GM23338 (cell line): ENCODE results near the gene PAM.

Experiments used
- CREB1 ChIP-seq: fragments of 250-450 bp; sonication (Bioruptor Pico); IDR thresholded peaks from 2 replicates; pipeline ENCODE4 v1.5.0; 2020; ENCODE audit warnings: low read depth, mild to moderate bottlenecking, moderate library complexity
- EZH2 ChIP-seq: fragments of 200-600 bp; sonication (generic); IDR thresholded peaks from one replicate; pipeline ENCODE4 v1.8.0; 2017; ENCODE audit warnings: antibody characterized with exemption, mild to moderate bottlenecking, low read depth; ENCODE audit not compliant: unreplicated experiment
- EZH2phosphoT487 ChIP-seq: fragments of 200-600 bp; sonication (generic); IDR thresholded peaks from one replicate; pipeline ENCODE4 v1.8.1; 2018; ENCODE audit warnings: antibody characterized with exemption; ENCODE audit not compliant: unreplicated experiment
- JUNB ChIP-seq: IDR thresholded peaks from one replicate; pipeline ENCODE4 v1.6.1; 2016; ENCODE audit warnings: antibody characterized with exemption; ENCODE audit not compliant: unreplicated experiment
- ZNF331 ChIP-seq: fragments of 250-450 bp; sonication (Bioruptor Pico); IDR thresholded peaks from 2 replicates; pipeline ENCODE4 v1.5.0; 2020; ENCODE audit warnings: low read depth, mild to moderate bottlenecking, moderate library complexity
- TF ChIP-seq, protein P1 (sequence below): IDR thresholded peaks from one replicate; pipeline ENCODE4 v1.6.1; 2018; ENCODE audit warnings: antibody characterized with exemption; ENCODE audit not compliant: unreplicated experiment
- TF ChIP-seq, protein P2 (sequence below), 2 experiments: fragments of 200-600 bp in 1 of 2; sonication (generic) in 1 of 2; conservative IDR thresholded peaks; 2 replicates each; pipeline versions ENCODE4 v1.5.1 to v1.6.1; 2016 to 2017; ENCODE audit warnings: antibody characterized with exemption in 2 of 2, low read depth in 2 of 2, mild to moderate bottlenecking in 2 of 2, moderate library complexity in 1 of 2

- TF ChIP-seq, protein P1, sequence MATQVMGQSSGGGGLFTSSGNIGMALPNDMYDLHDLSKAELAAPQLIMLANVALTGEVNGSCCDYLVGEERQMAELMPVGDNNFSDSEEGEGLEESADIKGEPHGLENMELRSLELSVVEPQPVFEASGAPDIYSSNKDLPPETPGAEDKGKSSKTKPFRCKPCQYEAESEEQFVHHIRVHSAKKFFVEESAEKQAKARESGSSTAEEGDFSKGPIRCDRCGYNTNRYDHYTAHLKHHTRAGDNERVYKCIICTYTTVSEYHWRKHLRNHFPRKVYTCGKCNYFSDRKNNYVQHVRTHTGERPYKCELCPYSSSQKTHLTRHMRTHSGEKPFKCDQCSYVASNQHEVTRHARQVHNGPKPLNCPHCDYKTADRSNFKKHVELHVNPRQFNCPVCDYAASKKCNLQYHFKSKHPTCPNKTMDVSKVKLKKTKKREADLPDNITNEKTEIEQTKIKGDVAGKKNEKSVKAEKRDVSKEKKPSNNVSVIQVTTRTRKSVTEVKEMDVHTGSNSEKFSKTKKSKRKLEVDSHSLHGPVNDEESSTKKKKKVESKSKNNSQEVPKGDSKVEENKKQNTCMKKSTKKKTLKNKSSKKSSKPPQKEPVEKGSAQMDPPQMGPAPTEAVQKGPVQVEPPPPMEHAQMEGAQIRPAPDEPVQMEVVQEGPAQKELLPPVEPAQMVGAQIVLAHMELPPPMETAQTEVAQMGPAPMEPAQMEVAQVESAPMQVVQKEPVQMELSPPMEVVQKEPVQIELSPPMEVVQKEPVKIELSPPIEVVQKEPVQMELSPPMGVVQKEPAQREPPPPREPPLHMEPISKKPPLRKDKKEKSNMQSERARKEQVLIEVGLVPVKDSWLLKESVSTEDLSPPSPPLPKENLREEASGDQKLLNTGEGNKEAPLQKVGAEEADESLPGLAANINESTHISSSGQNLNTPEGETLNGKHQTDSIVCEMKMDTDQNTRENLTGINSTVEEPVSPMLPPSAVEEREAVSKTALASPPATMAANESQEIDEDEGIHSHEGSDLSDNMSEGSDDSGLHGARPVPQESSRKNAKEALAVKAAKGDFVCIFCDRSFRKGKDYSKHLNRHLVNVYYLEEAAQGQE: no peak
- TF ChIP-seq JUNB (no peak), CREB1 (CRISPR knock-in tag) (peak; percentile 70; the same call in 1 of the 2 replicates), EZH2 (no peak), ZNF331 (CRISPR knock-in tag) (no peak), EZH2phosphoT487 (no peak)
- TF ChIP-seq, protein P2, sequence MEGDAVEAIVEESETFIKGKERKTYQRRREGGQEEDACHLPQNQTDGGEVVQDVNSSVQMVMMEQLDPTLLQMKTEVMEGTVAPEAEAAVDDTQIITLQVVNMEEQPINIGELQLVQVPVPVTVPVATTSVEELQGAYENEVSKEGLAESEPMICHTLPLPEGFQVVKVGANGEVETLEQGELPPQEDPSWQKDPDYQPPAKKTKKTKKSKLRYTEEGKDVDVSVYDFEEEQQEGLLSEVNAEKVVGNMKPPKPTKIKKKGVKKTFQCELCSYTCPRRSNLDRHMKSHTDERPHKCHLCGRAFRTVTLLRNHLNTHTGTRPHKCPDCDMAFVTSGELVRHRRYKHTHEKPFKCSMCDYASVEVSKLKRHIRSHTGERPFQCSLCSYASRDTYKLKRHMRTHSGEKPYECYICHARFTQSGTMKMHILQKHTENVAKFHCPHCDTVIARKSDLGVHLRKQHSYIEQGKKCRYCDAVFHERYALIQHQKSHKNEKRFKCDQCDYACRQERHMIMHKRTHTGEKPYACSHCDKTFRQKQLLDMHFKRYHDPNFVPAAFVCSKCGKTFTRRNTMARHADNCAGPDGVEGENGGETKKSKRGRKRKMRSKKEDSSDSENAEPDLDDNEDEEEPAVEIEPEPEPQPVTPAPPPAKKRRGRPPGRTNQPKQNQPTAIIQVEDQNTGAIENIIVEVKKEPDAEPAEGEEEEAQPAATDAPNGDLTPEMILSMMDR (conservative IDR thresholded peaks at IDR 0.05; ENCODE audit: low read depth in 2 of 2): no peak
Observed at GRCh38 chr5:102755686-102756371, 724 bp downstream of the PAM start.
